HCT116 (cell line): ENCODE measurements around the gene INS. TPM values are rescaled to one million over a fixed set of nuclear protein-coding genes. Genes with fewer than 3 reads are reported as not detected.

Experiments
- ATAC-seq: fragments of 200-7000 bp; cut with Tn5 transposase; 2 replicates; pipeline ENCODE4 v1.9.1; 2020; ENCODE audit warnings: mild to moderate bottlenecking, moderate library complexity
- BruUV-seq: library from RNA; stranded (reverse); fragments of 400-500 nt; replicated peaks from 2 replicates; lab custom pipeline; 2021; lab: Mats Ljungman, UMichigan
- CTCF ChIA-PET: fragments of 300-600 bp; sonication (Branson Sonifier 250); formaldehyde crosslinking; loops from one replicate; lab custom pipeline; 2021; ENCODE audit warnings: antibody characterized with exemption; lab: Charles Lee
- POLR2A ChIA-PET: fragments of 300-600, 350-600 bp; sonication (Branson Sonifier 250); formaldehyde crosslinking; loops from one replicate; lab custom pipeline; 2021; ENCODE audit warnings: antibody characterized with exemption; lab: Charles Lee
- RAD21 ChIA-PET, 2 experiments: fragments of 300-600 bp; sonication (Branson Sonifier 250); formaldehyde crosslinking; loops; one replicate each; lab custom pipeline; 2023; ENCODE audit warnings: low total read pairs in 2 of 2; ENCODE audit not compliant: uncharacterized antibody in 2 of 2, unreplicated experiment in 2 of 2, low non-redundant PET in 1 of 2; lab: Charles Lee
- DNase-seq: peaks from one replicate; pipeline ENCODE4 v3.0.0-alpha.2; 2010; ENCODE audit warnings: low read depth, low spot score
- H2AFZ ChIP-seq: fragments of 200-600 bp; shearing (Covaris generic), sonication (generic); 2 replicates; pipeline ENCODE4 v1.6.1; 2017; ENCODE audit warnings: low read depth, mixed run types, mixed read lengths, antibody characterized with exemption, low read length; ENCODE audit not compliant: poor library complexity, severe bottlenecking
- H3K27ac ChIP-seq: 2 replicates; pipeline ENCODE4 v1.5.1; 2012; ENCODE audit warnings: low read depth, low read length
- H3K27me3 ChIP-seq: fragments of 200-600 bp; sonication (generic); 2 replicates; pipeline ENCODE4 v1.6.1; 2016; ENCODE audit warnings: mixed run types, low read length, mixed read lengths; ENCODE audit not compliant: insufficient read depth
- H3K36me3 ChIP-seq, 2 experiments: fragments of 200-500 bp in 1 of 2; fragments of 200-600 bp in 1 of 2; sonication (Bioruptor generic) in 1 of 2; sonication (generic) in 1 of 2; 2 replicates each; pipeline versions ENCODE4 v1.5.1 to v1.6.1; 2014 to 2016; ENCODE audit warnings: low read length in 2 of 2, inconsistent platforms in 1 of 2, mixed read lengths in 1 of 2, mixed run types in 1 of 2; ENCODE audit not compliant: insufficient read depth in 2 of 2, control insufficient read depth in 1 of 2
- H3K4me1 ChIP-seq, 2 experiments: fragments of 200-600 bp in 1 of 2; sonication (generic) in 1 of 2; 2 replicates each; pipeline versions ENCODE4 v1.5.1 to v1.6.1; 2012 to 2017; ENCODE audit warnings: low read length in 2 of 2, inconsistent platforms in 1 of 2, mild to moderate bottlenecking in 1 of 2, mixed read lengths in 1 of 2, mixed run types in 1 of 2, moderate library complexity in 1 of 2; ENCODE audit not compliant: insufficient read depth in 2 of 2, control insufficient read depth in 1 of 2
- H3K4me2 ChIP-seq: fragments of 200-600 bp; sonication (generic); 2 replicates; pipeline ENCODE4 v1.6.1; 2017; ENCODE audit warnings: mixed run types, low read length, mixed read lengths
- H3K4me3 ChIP-seq, 2 experiments: fragments of 200-600 bp in 1 of 2; sonication (generic) in 1 of 2; replicated peaks in 1 of 2; 2 replicates each; pipeline ENCODE4 v1.5.1; 2011 to 2016; ENCODE audit warnings: low read length in 2 of 2, control low read depth in 1 of 2, low read depth in 1 of 2, mild to moderate bottlenecking in 1 of 2, mixed read lengths in 1 of 2, mixed run types in 1 of 2
- H3K79me2 ChIP-seq: fragments of 200-600 bp; sonication (generic); 2 replicates; pipeline ENCODE4 v1.6.1; 2017; ENCODE audit warnings: mild to moderate bottlenecking, mixed run types, low read length, moderate library complexity, mixed read lengths; ENCODE audit not compliant: insufficient read depth
- H3K9ac ChIP-seq: fragments of 200-600 bp; sonication (generic); 2 replicates; pipeline ENCODE4 v1.6.1; 2016; ENCODE audit warnings: low read length, mixed read lengths
- H3K9me2 ChIP-seq: fragments of 200-600 bp; sonication (generic), shearing (Covaris generic); 2 replicates; pipeline ENCODE4 v1.6.1; 2017; ENCODE audit warnings: mixed run types, mild to moderate bottlenecking, moderate library complexity; ENCODE audit not compliant: insufficient read depth
- H3K9me3 ChIP-seq, 2 experiments: fragments of 200-500 bp in 1 of 2; fragments of 200-600 bp in 1 of 2; sonication (Bioruptor generic) in 1 of 2; sonication (generic) in 1 of 2; 2 replicates each; pipeline ENCODE4 v1.6.1; 2014 to 2017; ENCODE audit warnings: low read length in 2 of 2, mixed read lengths in 2 of 2, inconsistent platforms in 1 of 2, low read depth in 1 of 2, mild to moderate bottlenecking in 1 of 2, mixed run types in 1 of 2, moderate library complexity in 1 of 2; ENCODE audit not compliant: control insufficient read depth in 1 of 2, insufficient read depth in 1 of 2
- H4K20me1 ChIP-seq: fragments of 200-600 bp; sonication (generic), shearing (Covaris generic); 2 replicates; pipeline ENCODE4 v1.6.1; 2017; ENCODE audit warnings: mixed run types, mild to moderate bottlenecking, moderate library complexity; ENCODE audit not compliant: insufficient read depth
- CBX3 ChIP-seq: IDR thresholded peaks from 2 replicates; pipeline ENCODE4 v1.6.1; 2012; ENCODE audit warnings: low read depth
- EGR1 ChIP-seq: IDR thresholded peaks from 2 replicates; pipeline ENCODE4 v1.6.1; 2012; ENCODE audit warnings: low read depth
- POLR2AphosphoS5 ChIP-seq: IDR thresholded peaks from 2 replicates; pipeline ENCODE4 v1.6.1; 2011; ENCODE audit warnings: mild to moderate bottlenecking, low read depth, low read length, moderate library complexity
- SIN3A ChIP-seq: IDR thresholded peaks from 2 replicates; pipeline ENCODE4 v1.6.1; 2012; ENCODE audit warnings: low read depth
- SP1 ChIP-seq: IDR thresholded peaks from 2 replicates; pipeline ENCODE4 v1.6.1; 2012; ENCODE audit warnings: low read depth
- ZNF274 ChIP-seq: fragments of 200-500 bp; sonication (Bioruptor generic); IDR thresholded peaks from 2 replicates; pipeline ENCODE4 v1.6.1; 2014; ENCODE audit warnings: mild to moderate bottlenecking, low read depth, low read length, inconsistent platforms
- intact Hi-C: fragments of 100-400 bp; cut with micrococcal nuclease; formaldehyde crosslinking; loops from 2 replicates; pipeline ENCODE4 v1.10.0; 2022
- total RNA-seq: library from RNA; stranded (reverse); gene quantifications from one replicate; pipeline ENCODE4 v1.2.1, GENCODE V29; 2021; ENCODE audit not compliant: unreplicated experiment
- TF ChIP-seq, protein P1 (sequence below), 3 experiments: fragments of 200-600 bp in 1 of 3; sonication (generic) in 1 of 3; IDR thresholded peaks in 2 of 3; conservative IDR thresholded peaks in 1 of 3; 2 replicates each; pipeline ENCODE4 v1.5.1; 2012 to 2017; ENCODE audit warnings: low read depth in 2 of 3, low read length in 2 of 3, antibody characterized with exemption in 1 of 3, borderline replicate concordance in 1 of 3, control low read depth in 1 of 3, mild to moderate bottlenecking in 1 of 3, mixed read lengths in 1 of 3, mixed run types in 1 of 3, moderate library complexity in 1 of 3; ENCODE audit not compliant: insufficient read depth in 1 of 3

INS gene
- total RNA-seq, 1 experiment from 2014 or later = 0.44 TPM

DNA sequence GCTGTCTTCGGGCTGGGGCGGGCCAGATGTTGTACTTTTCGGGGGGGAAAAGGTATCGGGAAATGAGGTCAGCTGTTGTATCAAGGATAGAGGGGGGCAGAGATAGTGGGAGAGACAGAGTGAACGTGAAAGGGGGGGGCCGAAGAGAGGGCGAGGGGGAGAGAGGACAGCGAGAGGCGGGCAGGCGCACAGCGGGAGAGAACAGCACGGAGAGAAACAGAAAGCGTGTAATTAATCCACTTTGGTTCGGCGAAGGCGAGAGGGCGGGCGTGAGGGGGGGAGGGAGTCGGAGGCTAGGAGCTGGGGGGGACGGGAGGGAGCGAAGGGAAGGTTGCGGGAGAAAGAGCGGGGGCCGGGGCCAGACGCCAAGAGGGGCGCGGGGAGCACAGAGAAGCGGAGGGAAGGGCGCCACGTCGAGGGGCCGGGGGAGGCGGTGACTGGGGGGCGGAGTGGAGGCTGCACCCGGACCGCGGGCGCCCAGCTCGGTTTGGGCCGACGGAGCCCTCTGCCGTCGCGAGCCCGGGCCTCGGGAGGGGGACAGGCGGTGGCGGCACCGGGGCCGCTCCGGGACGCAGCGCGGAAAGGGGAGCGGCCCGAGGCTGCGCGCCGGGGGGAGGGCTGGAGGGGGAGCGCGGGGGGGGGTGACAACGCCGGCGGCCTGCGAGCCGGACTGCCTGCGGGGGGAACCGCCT is 22.4 kb downstream of the INS start:
- Histone ChIP-seq H3K4me3 (peak overlapping the region; percentile 48 to 60), H3K27ac (no peak overlapping the region; the same call in 1 of the 2 replicates), H3K36me3 (no peaks in the 10 kb centered on the region), H2AFZ (no peak overlapping the region), H3K79me2 (no peaks in the 10 kb centered on the region), H4K20me1 (no peaks in the 10 kb centered on the region), H3K9ac (peak overlapping the region; percentile 11; the same call in 1 of the 2 replicates), H3K9me3 (no peaks in the 10 kb centered on the region), H3K4me2 (peak overlapping the region; percentile 96), H3K9me2 (no peaks in the 10 kb centered on the region), H3K4me1 (peaks cover 0 to 23% of the 10 kb centered on the region in 2 experiments; a peak in 2 of 4 replicates), H3K27me3 (no peaks in the 10 kb centered on the region)
- intact Hi-C loops = loop anchor here (5.0 kb wide), 1 partner anchor 51 kb away; no protein-coding TSS in a partner anchor
- peak; percentile 18 for ATAC-seq
- TF ChIP-seq SIN3A = no peak
- no peak for TF ChIP-seq EGR1
- TF ChIP-seq ZNF274 = no peak
- BruUV-seq = no TSS peak
- RAD21 ChIA-PET = no interaction called here
- POLR2A ChIA-PET = no interaction called here
- CTCF ChIA-PET = interaction anchor here (0.6 kb wide), 1 partner anchor 316 kb away, joined by 3 read pairs; no protein-coding TSS in a partner anchor
- DNase-seq = no peak

DNA sequence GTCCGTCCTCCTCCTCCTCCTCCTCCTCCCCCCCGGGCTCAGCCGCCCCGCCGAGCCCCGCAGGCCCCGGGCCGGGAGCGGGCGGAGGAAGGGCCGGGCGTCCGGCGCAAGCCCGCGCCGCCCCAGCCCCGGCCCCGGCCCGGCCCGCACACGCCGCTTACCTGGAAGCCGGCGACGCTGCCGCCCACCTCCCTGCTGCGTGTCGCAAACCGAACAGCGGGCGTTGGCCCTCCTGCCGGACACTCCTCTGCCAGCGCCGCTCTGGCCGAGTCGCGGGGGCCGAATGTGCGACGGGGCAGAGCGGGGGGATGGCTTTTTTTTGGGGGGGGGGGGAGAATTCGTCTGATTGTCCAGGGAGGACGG is 23.0 kb downstream of the INS start:
- Histone ChIP-seq H3K27ac (peak overlapping the region; percentile 18; the same call in 1 of the 2 replicates), H3K4me1 (peaks cover 0 to 23% of the 10 kb centered on the region in 2 experiments; a peak in 2 of 4 replicates), H3K9me2 (no peaks in the 10 kb centered on the region), H4K20me1 (no peaks in the 10 kb centered on the region), H3K27me3 (no peaks in the 10 kb centered on the region), H2AFZ (no peak overlapping the region), H3K79me2 (no peaks in the 10 kb centered on the region), H3K4me2 (peak overlapping the region; percentile 96), H3K4me3 (peak overlapping the region; percentile 48 to 60), H3K36me3 (no peaks in the 10 kb centered on the region), H3K9ac (peak overlapping the region; percentile 39), H3K9me3 (no peaks in the 10 kb centered on the region)
- ATAC-seq (peak; percentile 38), DNase-seq (no peak)
- intact Hi-C loops = loop anchor here (5.0 kb wide), 1 partner anchor 51 kb away; no protein-coding TSS in a partner anchor
- POLR2A ChIA-PET = no interaction called here
- RAD21 ChIA-PET = no interaction called here
- no TSS peak for BruUV-seq
- TF ChIP-seq ZNF274 (no peak), CBX3 (no peak), POLR2AphosphoS5 (no peak), SP1 (no peak)
- TF ChIP-seq, protein P1, sequence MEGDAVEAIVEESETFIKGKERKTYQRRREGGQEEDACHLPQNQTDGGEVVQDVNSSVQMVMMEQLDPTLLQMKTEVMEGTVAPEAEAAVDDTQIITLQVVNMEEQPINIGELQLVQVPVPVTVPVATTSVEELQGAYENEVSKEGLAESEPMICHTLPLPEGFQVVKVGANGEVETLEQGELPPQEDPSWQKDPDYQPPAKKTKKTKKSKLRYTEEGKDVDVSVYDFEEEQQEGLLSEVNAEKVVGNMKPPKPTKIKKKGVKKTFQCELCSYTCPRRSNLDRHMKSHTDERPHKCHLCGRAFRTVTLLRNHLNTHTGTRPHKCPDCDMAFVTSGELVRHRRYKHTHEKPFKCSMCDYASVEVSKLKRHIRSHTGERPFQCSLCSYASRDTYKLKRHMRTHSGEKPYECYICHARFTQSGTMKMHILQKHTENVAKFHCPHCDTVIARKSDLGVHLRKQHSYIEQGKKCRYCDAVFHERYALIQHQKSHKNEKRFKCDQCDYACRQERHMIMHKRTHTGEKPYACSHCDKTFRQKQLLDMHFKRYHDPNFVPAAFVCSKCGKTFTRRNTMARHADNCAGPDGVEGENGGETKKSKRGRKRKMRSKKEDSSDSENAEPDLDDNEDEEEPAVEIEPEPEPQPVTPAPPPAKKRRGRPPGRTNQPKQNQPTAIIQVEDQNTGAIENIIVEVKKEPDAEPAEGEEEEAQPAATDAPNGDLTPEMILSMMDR (IDR thresholded peaks at IDR 0.05 in 2 of 3, conservative IDR thresholded peaks at IDR 0.05 in 1 of 3; ENCODE audit: borderline replicate concordance in 1 of 3, insufficient read depth in 1 of 3, low read depth in 2 of 3, low read length in 2 of 3) = no peak
- CTCF ChIA-PET = interaction anchor here (0.6 kb wide), 1 partner anchor 316 kb away, joined by 3 read pairs; no protein-coding TSS in a partner anchor
